Posterior cingulate gyrus (tissue), 11 donors: ENCODE data around the gene EMC6.
A peak's percentile ranks its signal among the peaks of the same experiment; 100 is the strongest.

Experiments used
- DNase-seq, 10 donors: peaks; one replicate each; pipeline versions ENCODE4 v3.0.0 to v3.0.0-alpha.2; 2020 to 2021; ENCODE audit warnings: mixed read lengths in 3 of 10
- intact Hi-C: fragments of 100-400 bp; cut with DNase I; formaldehyde crosslinking; loops from one replicate; pipeline ENCODE4 v1.15.1; 2023

EMC6 gene

DNA sequence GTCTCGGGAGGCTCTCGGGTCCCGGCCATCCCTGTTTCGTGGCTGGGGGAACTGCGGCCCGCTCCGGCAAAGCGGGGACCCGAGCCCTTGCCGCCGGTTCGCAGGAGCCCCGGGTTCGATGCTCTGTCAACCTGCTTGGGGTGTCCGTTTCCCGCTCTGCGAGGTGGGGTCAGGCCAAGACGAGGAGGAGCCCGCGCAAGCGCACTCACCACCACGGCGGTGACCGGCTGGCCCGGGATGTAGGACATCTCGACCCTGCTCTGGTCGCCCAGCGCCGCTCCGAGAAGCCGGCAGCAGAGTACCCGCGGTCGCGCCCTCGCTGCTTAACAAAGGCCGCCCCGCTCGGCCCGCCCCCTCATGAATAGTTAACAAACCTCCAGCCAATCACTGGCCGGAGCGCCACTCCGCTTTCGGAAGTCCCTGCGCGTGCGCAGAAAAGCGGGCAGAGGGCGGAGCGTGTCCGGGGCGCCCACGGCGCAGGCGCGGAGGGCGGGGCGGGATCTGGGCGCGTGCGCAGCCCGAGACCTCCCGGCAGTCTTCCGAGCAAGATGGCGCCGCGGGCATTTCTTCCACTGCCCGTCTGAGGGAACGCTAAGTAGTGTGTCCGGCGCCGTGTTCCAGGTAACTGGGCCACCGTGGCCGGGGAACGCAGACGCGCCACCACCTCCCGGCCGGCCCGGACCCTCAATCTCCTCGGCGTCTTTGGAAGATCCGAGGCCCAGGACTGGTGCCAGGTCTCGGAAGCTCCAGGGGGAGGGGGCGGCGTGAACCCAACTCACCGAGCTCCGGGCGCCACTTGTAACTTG lies at the start of gene EMC6, which contains the start of gene TAX1BP3:
TSS of gene EMC6 (plus strand) at position 534 of the 806 bp plus-strand sequence. CDS start 335 bp downstream, outside the sequence.
TSS of gene TAX1BP3 (minus strand) at position 300 of the 806 bp plus-strand sequence. CDS start at position 248, 52 bp downstream.
- DNase-seq, result peak; percentile 96 to 100 (median 98)
- intact Hi-C loops, result loop anchor here (1.0 kb wide), 1 partner anchor 32 kb away; the partner anchor contains the start of genes CTNS and SHPK

DNA sequence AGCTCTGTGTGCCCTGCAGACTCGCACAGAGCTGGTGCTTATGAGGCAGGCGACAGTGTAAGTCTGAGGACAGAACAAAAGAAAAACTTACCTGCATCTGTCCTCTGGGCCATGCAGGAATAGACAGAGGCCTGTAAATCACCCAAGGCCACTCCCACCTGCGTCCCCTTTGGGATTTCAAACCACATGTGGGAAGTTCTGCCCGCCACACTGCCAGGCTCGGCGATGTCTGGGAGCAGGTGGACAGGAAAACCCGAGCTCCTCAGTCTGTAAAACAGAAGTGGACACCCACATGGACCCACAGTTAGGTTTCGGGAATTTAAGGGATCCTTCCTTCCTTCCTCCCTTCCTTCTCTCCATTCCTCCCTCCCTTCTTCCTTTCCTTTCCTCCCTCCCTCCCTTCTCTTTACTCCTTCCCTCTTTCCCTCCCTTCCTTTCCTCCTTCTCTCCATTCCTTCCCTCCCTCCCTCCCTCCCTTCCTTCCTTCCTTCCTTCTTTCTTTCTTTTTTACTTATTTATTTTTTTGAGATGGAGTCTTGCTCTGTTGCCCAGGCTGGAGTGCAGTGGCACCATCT lies 47.4 kb upstream of the EMC6 start:
- intact Hi-C loops, result no loop called here
- DNase-seq, result peak in 1 of 10 donors; percentile 36

DNA sequence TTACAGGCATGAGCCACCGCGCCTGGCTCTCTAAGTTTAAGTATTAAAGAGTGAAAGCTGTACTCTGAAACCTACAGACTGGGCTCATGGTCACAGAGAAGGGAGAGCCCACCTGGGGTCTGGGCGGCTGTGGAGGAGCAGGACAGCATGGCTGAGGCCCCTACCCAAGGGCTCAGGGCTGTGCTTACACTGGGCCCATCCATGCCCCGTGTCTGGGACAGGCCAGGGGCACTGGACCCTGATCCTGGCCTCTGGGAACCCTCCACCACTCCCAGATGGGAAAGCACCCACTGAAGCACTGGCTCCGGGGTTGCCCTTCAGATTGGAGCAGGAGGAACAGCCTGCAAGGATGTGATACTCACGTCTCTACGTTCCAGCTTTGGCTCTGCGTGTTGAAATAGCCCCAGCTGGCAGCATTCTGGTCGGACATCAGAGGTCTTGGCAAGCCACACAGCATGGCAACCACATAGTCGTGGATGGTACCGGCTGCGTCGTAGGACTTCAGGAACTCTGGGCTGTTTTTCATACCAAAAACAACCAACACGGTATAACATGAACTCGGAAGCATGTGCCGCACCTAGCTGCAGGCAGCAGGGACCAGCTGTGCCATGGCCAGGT lies 45.5 kb upstream of the EMC6 start:
- intact Hi-C loops, result no loop called here
- DNase-seq, result peak in 1 of 10 donors; percentile 31

DNA sequence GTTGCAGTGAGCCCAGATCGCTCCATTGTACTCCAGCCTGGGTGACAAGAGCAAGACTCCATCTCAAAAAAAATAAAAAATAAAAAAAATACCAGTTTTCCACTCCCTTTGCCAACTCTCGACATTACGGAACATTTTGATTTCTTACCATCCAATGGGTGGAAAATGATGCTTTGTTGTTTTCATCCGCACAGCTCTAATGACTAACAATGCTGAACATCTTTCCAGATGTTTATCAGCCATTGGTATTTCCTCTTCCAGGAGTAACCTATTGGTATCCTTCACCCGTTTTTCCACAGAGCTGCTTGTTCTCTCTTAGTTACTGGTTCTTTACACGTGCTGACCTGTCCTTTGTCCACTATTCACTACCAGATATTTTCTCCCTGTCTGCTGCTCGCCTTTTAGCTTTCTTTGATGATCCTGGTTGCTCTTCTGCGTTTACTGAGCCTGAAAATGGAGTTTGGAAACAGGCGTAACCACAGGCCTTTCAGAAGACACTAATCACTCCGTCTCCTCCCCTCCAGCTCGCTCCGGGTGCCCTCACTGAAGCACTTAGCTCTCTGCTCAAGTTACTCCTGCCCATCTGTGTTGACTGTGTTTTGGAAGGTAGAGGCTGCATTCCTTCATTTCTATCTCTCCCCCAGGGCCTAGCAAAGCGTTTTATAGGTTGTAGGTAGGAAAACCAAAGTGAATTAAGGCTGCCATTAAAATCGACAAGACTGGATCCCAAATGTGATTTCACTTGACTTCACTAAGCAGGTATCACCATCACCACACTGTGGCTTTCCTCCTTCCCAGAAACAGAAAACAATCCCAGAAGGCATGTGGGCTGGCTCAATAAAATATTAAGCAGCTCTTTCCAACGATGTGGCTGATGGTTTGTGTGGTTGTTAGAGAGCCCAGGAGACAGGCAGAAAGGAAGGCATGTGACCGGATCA lies 41.5 kb upstream of the EMC6 start:
- intact Hi-C loops, result no loop called here
- DNase-seq, result peak in 1 of 10 donors; percentile 3

DNA sequence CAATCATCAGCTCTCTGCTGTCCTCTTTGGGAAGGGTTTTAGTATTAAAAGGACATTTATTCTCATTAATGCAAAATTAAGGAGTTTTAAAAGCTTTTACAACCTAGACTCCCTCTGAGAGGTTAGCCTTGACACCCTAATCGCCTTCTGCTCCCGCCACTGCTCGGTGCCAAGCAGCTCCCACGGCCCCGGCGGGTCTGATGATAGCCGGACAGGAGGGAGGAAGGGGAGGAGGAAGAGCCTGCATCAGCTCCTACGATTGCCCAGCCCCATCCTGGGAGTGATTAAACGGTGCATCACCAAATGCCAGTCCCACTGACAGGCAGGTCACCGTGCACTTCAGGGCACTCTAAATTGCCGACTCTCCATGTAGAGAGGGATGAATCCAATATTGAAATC lies 40.8 kb upstream of the EMC6 start:
- DNase-seq, result peak in 1 of 10 donors; percentile 70
- intact Hi-C loops, result no loop called here

DNA sequence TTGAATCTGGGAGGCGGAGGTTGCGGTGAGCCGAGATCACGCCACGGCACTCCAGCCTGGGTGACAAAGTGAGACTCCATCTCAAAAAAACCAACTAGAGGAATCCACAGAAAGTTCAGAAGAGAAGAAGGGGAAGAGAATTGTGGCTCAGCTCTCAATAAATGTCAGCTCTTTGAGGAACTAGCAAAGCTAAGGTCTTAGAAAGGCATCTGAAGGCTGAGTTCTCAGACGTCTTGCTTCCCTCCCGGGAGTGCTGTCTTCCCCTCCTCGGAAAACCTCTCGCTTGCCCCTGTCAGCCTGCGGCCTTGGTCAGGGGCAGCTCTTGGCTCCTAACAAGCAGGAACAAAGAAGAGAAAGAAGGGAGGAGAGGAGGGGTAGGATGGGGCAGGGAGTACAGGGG lies 37.8 kb upstream of the EMC6 start:
- DNase-seq, result peak in 1 of 10 donors; percentile 26
- intact Hi-C loops, result no loop called here

DNA sequence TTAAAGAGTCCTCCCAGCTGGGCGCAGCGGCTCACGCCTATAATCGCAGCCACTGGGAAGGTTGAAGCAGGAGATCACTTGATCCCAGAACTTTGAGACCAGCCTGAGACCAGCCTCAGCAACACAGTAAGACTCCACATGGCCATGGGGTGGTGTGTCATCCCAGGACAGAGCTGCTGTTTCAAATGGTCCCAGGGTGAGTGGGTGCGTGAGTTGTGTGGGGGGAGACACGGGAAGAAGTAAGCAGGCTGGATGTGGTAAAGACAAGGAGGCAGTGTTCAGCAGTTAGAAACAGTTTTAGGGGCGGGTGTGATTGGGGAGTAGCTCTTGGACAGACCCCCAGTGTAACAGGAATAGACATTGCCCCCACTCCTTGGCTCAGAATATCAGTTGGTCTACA lies 36.3 kb upstream of the EMC6 start:
- DNase-seq, result peak in 1 of 10 donors; percentile 25
- intact Hi-C loops, result no loop called here

DNA sequence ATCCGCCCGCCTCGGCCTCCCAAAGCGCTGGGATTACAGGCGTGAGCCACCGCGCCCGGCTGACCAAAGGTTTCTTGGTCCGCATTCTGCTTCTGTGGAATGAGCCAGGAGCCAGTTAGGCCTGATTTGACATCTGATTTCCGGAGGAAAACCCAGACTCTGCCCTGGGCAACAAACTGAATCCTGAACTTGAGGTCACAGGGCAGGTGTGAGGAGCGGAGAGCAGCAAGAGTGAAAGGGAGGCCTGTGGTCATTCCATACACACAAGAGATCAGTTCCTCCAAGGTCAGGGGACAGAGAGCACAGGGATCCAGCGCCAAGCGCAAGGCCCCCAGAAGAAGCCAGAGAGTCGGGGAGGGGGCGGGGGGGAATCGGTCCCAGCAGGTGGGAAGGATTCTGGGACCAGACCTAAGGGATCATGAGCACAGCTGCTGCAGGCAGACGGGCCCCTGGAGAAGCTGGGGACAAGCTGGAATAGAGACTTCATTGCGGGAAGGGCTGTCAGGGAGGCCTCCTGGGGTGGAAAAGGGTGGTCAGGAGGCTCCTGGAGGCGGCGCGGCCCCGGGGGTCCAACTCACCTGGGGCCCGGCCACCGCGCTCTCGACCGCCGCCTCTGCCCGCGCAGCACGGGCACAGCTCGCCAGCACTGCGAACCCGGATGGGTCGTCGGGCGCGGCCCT lies 33.0 kb upstream of the EMC6 start:
- intact Hi-C loops, result loop anchor here (1.0 to 5.0 kb wide), 2 partner anchors 33 to 588 kb away; partner anchors contain the start of genes EMC6 and TAX1BP3
- peak in 1 of 10 donors; percentile 59 for DNase-seq

DNA sequence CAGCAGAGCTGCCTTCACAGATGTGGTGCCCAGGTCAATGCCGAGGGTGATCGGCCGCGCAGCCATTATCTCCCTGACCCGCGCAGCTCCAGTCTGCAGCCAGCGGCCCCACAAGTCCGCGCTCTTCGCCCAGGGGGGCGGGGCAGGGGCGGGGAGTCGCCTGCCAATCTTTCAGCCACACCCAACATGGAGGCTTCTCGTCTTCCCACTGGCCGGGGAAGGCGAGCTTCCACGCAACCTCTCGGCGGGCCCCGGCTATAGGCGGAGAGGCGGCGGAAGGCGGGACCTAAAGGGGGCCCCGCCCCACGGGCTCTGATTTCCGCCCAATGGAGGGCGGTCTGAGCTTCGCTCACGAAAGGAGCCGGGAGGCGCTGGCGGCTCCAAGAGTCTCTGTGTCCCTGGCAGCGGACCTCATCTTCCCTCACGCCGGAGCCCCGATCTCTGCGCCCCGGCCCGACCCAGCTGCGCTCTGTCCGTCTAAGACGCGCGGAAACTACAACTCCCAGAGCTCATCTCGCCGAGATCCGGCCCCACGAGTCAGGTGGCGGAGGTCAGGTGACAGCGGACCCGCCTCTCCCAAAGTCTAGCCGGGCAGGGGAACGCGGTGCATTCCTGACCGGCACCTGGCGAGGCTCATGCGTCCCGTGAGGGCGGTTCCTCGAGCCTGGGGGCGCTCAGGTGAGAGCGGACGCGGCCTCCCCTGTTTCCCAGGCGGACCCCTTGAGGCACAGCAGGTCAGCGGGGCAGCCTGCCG lies 32.3 kb upstream of the EMC6 start, which contains the start of the genes CTNS and SHPK:
TSS of gene CTNS (plus strand) at position 607 of the 754 bp plus-strand sequence. CDS start 3,447 bp downstream, outside the sequence.
TSS of gene SHPK (minus strand) at position 97 of the 754 bp plus-strand sequence. CDS start at position 66, 31 bp downstream.
- intact Hi-C loops, result loop anchor here (1.0 to 5.0 kb wide), 2 partner anchors 32 to 589 kb away; partner anchors contain the start of genes EMC6 and TAX1BP3
- peak; percentile 94 to 100 (median 98) for DNase-seq

DNA sequence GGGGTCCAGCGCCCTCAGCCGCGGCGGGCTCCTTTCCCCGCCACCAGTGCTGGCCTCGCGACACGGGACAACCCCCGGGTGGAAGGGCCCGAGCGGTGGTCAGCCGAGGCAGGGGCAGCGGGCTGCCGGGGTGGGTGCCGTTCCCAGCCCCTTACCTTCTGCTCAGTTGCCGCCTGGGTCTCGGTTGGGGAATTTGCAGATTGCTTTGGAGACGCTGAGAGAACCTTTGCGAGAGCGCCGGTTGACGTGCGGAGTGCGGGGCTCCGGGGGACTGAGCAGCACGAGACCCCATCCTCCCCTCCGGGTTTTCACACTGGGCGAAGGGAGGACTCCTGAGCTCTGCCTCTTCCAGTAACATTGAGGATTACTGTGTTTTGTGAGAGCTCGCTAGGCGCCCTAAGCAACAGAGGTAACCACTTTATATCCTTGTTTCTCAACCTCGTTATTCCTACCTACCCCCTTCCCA lies 31.7 kb upstream of the EMC6 start:
- intact Hi-C loops, result loop anchor here (1.0 to 5.0 kb wide), 2 partner anchors 31 to 590 kb away; partner anchors contain the start of genes EMC6 and TAX1BP3
- no peak for DNase-seq

DNA sequence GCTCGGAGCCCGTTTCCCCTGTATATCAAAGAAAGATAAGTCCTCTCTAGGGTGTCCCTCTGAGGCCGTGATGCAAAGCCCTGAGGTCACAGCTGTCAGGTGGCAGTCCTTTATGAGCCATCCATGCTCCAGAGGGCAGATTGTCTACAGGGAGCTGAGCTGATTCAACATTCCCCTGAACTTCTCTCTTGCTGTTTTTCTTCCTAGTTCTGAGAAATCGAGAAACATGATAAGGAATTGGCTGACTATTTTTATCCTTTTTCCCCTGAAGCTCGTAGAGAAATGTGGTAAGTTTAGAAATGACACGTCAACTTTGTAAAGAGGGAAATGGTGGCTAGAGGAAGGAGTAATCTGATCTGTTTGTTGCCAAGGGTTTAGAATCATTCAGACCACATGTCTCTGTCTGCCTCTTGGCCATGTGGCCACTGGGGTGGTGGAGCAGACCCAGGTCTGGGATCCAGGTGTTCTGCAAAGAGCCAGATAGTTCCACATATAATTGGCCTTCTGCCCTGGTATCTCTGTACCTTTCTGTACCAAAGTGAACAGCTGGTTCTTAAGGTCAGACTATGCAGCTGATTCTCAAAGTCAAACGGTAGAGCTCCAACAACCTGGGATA lies 28.5 kb upstream of the EMC6 start:
- DNase-seq, result peak in 2 of 10 donors; percentile 22 to 34
- intact Hi-C loops, result loop anchor here (5.0 kb wide), 1 partner anchor 593 kb away; no protein-coding TSS in a partner anchor

DNA sequence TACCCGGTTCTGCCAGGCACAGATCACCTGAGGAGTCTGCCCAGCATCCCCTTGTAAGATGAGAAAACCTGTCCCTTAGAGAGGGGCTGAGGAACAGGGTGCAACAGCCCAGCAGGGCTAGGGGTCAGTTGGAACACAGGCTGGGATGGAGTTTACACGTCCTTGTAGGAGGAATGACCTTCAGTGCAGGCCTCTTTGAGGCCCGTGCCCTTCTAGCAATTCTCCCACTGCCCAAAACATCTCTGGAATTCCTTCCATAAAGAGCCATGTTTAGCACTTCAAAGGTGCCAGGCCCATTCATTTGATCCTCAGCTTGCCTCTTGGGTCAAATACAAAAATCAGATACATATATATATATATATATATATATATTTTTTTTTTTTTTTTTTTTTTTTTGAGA lies 27.6 kb upstream of the EMC6 start:
- intact Hi-C loops, result no loop called here
- DNase-seq, result peak in 2 of 10 donors; percentile 7 to 19

DNA sequence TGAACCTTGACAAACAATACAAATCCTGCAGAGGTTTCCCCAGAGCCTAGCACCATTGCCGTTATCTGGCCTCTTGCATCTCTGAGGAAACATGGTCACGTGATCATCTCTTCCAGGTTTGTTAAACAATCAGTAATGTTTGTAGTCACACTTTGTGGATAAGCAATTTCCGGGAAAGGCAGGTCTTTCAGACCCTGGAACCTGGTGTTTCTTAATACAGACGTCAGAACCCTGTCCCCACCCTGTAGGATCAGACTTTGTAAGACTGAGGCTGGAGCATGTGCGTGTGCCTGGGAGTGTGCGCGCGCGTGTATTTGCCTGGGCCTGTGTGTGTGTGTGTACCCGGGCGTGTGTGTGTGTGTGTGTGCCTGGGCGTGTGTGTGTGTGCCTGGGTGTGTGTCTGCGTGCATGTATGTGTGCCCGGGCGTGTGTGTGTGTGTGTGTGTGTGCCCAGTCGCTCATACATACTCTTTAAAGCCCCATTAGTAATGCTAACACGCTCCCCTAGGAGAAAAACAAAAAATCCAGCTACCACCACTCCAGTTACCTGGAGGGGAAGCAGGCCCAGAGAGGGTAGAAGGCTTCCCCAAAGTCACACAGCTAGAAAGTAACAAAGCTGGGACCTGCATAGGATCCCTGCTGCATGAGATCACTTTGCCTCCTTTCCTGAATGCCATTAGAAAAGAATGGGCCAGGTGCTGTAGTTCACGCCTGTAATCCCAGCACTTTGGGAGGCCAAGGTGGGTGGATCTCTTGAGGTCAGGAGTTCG lies 26.7 kb upstream of the EMC6 start:
- intact Hi-C loops, result no loop called here
- peak in 1 of 10 donors; percentile 9 for DNase-seq

DNA sequence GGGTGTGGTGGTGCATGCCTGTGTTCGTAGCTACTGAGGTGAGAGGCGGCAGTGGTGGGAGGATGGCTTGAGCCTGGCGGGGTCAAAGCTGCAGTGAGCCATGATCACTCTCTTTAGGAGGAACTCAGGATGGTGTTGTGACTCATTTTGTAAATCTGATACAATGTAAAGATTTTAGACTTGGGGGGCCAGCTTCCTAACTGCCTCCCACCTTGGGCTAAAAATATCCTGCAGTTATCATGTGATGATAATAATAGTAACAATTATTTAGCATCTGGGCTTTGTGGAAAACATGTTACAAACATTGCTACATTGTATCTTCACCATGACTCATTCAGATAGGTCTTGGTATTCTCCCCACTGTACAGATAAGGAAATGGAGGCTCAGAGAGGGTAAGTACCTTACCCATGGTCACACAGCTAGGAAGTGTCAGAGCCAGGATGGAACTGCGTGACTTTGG lies 24.7 kb upstream of the EMC6 start:
- peak in 1 of 10 donors; percentile 7 for DNase-seq
- intact Hi-C loops, result no loop called here

DNA sequence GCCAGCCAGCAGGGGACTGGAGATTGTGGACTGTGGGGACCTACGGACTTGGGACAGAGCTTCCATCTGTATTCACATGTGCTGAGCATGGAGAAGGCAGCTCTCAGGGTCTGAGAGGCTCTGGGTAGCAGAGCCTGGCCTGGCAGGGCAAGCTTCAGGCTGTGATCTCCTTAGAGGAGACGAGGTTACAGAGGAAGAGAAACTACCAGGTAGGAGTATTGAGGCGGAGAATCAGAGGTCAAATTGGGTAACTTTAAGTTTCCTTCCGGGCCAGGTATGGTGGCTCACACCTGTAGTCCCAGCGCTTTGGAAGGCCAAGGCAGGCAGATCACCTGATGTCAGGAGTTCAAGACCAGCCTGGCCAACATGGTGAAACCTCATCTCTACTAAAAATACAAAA lies 23.3 kb upstream of the EMC6 start:
- intact Hi-C loops, result loop anchor here (5.0 kb wide), 1 partner anchor 108 kb away; no protein-coding TSS in a partner anchor

DNA sequence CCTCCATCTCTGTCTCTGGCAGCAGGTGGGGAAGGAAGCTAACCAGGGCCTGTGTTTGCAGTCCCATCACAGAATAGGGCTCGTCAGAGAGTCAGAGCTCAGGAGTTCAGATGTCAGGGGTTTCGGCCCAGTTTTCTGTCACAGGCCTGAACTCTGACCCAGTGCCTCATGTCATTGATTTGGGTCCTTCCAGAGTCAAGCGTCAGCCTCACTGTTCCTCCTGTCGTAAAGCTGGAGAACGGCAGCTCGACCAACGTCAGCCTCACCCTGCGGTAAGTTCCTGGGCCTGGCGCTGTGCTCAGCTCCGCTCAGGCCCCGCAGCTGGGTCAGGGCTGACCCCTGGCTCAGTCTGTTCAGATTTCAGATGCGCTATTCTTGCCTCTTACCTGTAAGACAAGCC lies 21.4 kb upstream of the EMC6 start:
- intact Hi-C loops, result loop anchor here (5.0 kb wide), 1 partner anchor 110 kb away; no protein-coding TSS in a partner anchor

More for the DNA sequence above, 23.3 kb upstream of the EMC6 start:
- no peak for DNase-seq

More for the DNA sequence above, 21.4 kb upstream of the EMC6 start:
- DNase-seq, result no peak
